GM11168 (cell line): ENCODE results near the gene CYP2C18.
"Not testable (repeated sequence)": the region's sequence is repeated elsewhere in the genome, so short reads cannot be mapped to it uniquely, and the experiment has no call there.

Source experiments
- in situ Hi-C: fragments of 300-500 bp; cut with MboI; formaldehyde crosslinking; loops from one replicate; pipeline ENCODE4 v1.12.0; 2022; ENCODE audit warnings: low sequenced_read_pairs; ENCODE audit not compliant: unreplicated experiment

Gene CYP2C18

DNA sequence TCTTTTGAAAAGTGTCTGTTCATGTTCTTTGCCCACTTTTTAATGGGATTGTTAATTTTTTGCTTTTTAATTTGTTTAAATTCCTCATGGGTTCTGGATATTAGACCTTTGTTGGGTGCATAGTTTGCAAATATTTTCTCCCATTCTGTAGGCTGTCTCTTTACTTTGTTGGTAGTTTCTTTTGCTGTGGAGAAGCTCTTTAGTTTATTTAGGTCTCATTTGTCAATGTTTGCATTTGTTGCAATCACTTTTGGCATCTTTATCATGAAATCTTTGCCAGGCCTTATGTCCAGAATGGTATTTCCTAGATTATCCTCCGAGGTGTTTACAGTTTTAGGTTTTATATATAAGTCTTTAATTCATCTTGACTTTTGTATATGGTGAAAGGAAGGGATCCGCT lies 55.1 kb downstream of the CYP2C18 start:
- in situ Hi-C loops = no loop called here

- in situ Hi-C loops = no loop called here
Observed at GRCh38 chr10:94747137-94747536, 63.6 kb downstream of the CYP2C18 start.

GRCh38 chr10:94747838-94748237 lies 64.3 kb downstream of the CYP2C18 start:
- in situ Hi-C loops = no loop called here

DNA sequence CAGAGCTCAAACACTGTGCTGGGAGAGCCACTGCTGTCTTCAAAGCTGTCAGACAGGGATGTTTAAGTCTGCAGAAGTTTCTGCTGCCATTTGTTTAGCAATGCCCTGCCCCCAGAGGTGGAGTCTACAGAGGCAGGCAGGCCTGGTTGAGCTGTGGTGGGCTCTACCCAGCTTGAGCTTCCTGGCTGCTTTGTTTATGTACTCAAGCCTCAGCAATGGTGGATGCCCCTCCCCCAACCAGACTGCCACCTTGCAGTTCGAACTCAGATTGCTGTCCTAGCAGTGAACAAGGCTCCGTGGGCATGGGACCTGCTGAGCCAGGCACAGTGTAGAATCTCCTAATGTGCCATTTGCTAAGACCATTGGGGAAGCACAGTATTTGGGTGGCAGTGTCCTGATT lies 74.4 kb downstream of the CYP2C18 start:
- in situ Hi-C loops = no loop called here

GRCh38 chr10:94760586-94761178 lies 77.2 kb downstream of the CYP2C18 start:
- in situ Hi-C loops = no loop called here

DNA sequence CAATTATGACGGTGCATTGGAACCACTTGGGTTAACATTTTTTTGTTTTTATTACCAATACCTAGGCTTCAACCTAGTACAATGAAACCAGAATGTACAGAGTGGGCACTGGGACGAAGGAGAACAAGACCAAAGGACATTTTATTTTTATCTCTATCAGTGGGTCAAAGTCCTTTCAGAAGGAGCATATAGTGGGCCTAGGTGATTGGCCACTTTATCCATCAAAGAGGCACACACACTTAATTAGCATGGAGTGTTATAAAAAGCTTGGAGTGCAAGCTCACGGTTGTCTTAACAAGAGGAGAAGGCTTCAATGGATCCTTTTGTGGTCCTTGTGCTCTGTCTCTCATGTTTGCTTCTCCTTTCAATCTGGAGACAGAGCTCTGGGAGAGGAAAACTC lies 78.9 kb downstream of the CYP2C18 start, which contains the start of gene CYP2C19:
Gene CYP2C19 (plus strand): TSS at position 289 of the 400 bp plus-strand sequence. CDS start 25 bp downstream, at position 314.
- in situ Hi-C loops = no loop called here

- in situ Hi-C loops = not testable (repeated sequence)
Observed at GRCh38 chr10:94775425-94775824, 91.9 kb downstream of the CYP2C18 start.

DNA sequence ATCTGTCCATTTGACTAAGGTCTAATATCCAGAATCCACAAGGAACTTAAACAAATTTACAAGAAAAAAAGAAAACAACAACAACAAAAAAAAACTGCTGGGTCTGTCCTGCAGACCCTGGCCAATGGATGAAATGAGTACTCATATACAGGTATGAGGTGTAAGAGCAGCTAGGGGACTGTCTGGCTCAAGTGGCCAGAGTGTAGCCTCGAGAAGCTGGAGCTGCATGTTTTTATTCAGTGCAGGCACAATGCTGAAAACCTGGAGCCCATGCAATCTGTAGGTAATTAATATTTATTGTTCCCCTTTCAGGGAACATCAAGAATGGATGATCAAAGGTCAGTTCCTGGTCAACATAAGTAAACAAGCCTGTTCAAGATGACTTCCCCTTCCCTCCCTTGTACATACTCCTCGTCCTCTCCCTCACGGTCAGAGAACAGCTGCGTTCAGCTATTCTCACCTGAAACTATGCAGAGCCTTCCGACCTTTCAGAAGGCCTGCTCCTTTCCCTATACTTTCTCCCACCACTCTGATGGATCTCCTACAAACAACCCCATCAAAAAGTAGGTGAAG lies 94.4 kb downstream of the CYP2C18 start:
- in situ Hi-C loops = no loop called here

GRCh38 chr10:94780844-94781243 lies 97.3 kb downstream of the CYP2C18 start:
- in situ Hi-C loops = no loop called here

DNA sequence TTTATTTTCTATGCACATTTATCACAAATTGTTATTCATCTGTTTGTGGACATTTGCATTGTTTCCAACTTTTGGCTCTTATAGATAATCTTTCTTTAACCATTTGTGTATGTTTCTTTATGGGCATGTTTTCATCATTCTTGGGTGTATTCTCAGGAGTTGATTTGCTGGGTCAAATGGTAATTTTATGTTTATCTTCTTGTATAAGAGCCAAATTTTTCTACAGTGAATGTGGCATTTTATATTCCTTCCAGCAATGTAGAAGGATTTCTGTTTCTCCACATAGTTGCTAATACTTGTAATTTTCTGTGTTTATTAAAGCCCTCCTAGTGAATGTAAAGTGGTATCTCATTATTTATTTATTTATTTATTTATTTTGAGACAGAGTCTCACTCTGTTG lies 100.7 kb downstream of the CYP2C18 start:
- in situ Hi-C loops = no loop called here

DNA sequence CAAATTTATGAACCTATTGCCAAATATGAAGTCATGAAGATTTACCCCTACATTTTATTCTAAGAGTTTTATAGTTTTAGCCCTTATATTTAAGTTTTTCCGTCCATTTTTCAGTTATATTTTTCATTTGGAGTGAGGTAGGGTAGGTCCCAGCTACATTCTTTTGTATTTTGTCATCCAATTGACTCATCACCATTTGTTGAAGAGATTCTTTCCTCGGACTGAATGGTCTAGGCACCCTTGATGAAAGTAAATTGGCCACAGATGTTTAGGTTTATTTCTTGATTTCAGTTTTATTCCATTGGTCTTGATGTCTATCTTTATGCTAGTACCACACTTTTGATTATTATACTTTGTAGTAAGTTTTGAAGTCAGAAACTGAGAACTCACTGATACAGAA lies 101.7 kb downstream of the CYP2C18 start:
- in situ Hi-C loops = no loop called here
